Measurements from ENCODE around the gene TEPSIN. TPM values are rescaled to one million over a fixed set of nuclear protein-coding genes. Genes with fewer than 3 reads are reported as not detected.

TEPSIN gene
- total RNA-seq, 4 donors from 2014 or later: 15.5 to 32.9 (median 24.3) TPM

DNA sequence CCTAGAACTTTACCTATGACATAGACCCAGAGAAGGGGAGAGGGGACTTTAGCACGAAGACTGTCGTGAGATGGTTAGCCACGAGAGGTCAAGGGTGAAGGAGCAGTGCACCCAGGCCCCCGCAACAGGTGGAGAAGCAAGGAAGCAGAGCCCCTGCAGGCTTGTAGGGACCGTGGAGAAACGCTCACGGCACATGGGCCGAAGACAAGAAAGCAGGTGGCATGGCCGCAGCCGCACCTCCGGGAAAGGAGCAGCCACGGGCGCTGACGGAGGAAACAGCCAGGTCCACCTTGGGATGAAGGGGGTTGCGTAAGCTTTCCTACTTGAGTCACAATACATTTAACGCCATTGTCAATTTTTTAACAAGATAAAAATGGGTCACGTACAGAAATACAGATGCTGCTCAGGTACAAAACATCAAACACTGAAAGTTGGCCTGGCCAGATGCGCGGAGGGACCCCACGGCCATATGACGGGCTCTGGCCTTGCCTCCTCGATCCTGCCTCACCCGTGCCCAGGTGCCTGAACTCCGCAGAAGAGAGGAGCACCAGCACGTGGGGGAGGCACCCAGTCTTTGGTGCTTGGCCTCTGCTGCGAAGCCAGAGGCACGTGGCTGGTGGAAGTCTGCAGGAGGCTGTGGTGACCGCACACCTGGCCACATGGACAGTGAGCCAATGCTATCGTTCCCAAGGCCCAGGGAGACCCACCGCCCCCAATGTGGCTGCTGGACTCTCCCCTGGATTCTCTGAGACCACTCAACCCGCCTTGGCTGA, 35.0 kb upstream of the TEPSIN start:
- no peaks in the 10 kb centered on the region for H3K4me1 ChIP-seq
- H3K4me3 ChIP-seq: no peak overlapping the region
- H3K36me3 ChIP-seq: peaks cover 0 to 58% of the 10 kb centered on the region in 2 donors
- no peak overlapping the region for H3K27ac ChIP-seq
- in situ Hi-C loops (cut with MboI; ENCODE audit: low sequenced_read_pairs in 4 of 4): loop anchor here in 2 of 4 donors (25.0 kb wide), 2 partner anchors 213 to 338 kb away; no protein-coding TSS in a partner anchor
- H3K27me3 ChIP-seq: no peaks in the 10 kb centered on the region
- TF ChIP-seq POLR2A (IDR thresholded peaks at IDR 0.05): no peak
- TF ChIP-seq, protein P1, sequence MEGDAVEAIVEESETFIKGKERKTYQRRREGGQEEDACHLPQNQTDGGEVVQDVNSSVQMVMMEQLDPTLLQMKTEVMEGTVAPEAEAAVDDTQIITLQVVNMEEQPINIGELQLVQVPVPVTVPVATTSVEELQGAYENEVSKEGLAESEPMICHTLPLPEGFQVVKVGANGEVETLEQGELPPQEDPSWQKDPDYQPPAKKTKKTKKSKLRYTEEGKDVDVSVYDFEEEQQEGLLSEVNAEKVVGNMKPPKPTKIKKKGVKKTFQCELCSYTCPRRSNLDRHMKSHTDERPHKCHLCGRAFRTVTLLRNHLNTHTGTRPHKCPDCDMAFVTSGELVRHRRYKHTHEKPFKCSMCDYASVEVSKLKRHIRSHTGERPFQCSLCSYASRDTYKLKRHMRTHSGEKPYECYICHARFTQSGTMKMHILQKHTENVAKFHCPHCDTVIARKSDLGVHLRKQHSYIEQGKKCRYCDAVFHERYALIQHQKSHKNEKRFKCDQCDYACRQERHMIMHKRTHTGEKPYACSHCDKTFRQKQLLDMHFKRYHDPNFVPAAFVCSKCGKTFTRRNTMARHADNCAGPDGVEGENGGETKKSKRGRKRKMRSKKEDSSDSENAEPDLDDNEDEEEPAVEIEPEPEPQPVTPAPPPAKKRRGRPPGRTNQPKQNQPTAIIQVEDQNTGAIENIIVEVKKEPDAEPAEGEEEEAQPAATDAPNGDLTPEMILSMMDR (IDR thresholded peaks at IDR 0.05 in 4 of 5, conservative IDR thresholded peaks at IDR 0.05 in 1 of 5): no peak
- ATAC-seq (no peak), DNase-seq (no peak)
- no peaks in the 10 kb centered on the region for H3K9me3 ChIP-seq
- intact Hi-C loops (cut with DNase I; ENCODE audit: low total_unique reads): no loop called here

DNA sequence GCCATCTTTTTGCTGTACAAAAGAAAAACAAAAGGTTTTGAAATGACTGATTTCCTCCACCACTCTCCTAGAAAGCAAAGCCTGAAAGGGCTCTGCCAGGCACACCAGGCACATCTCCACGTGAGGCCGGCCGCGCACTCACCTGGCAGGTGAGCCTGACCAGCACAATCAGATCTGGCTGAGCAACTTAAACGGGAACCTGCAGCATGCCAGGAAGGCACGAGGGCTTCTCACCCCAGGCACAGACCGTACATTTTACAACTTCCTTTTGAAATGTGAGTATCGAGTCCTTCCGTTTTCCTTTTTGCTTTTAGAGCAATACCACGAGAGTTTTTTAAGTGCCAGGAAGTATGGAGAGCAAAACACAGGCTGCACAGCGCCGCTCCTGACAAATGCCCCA, 33.8 kb upstream of the TEPSIN start:
- no peaks in the 10 kb centered on the region for H3K4me1 ChIP-seq
- no peak overlapping the region for H3K27ac ChIP-seq
- DNase-seq (no peak), ATAC-seq (no peak)
- in situ Hi-C loops (cut with MboI; ENCODE audit: low sequenced_read_pairs in 4 of 4) (loop anchor here in 2 of 4 donors (25.0 kb wide), 2 partner anchors 215 to 340 kb away; no protein-coding TSS in a partner anchor), intact Hi-C loops (cut with DNase I; ENCODE audit: low total_unique reads) (no loop called here)
- H3K27me3 ChIP-seq: no peaks in the 10 kb centered on the region
- TF ChIP-seq, protein P1 (IDR thresholded peaks at IDR 0.05 in 4 of 5, conservative IDR thresholded peaks at IDR 0.05 in 1 of 5): no peak
- TF ChIP-seq POLR2A (IDR thresholded peaks at IDR 0.05): no peak
- no peaks in the 10 kb centered on the region for H3K9me3 ChIP-seq
- peaks cover 0 to 60% of the 10 kb centered on the region in 2 donors for H3K36me3 ChIP-seq
- no peak overlapping the region for H3K4me3 ChIP-seq

DNA sequence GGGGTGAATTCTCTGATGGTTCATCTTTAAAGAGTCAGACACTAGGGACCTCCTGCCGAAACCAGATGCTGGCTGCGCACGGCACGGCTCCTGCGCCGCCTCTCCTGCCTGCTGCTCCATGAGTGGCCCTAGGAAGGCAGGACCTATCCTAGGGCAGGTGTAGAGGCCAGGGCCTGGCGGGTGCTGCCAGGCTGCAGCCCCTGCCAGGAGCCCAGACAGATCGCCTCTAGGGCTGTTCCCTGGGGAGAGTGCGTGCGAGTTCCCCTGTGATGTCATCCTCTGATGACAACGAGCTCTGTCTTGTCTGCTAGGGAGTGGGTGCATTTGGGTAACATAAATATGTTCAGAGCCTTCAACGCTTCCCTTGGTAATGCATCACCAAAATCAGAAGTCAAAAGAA, 32.4 kb upstream of the TEPSIN start:
- no peaks in the 10 kb centered on the region for H3K4me1 ChIP-seq
- ATAC-seq (no peak), DNase-seq (no peak)
- no peak for TF ChIP-seq POLR2A (IDR thresholded peaks at IDR 0.05)
- TF ChIP-seq, protein P1 (IDR thresholded peaks at IDR 0.05 in 4 of 5, conservative IDR thresholded peaks at IDR 0.05 in 1 of 5): no peak
- no peaks in the 10 kb centered on the region for H3K9me3 ChIP-seq
- H3K27me3 ChIP-seq: no peaks in the 10 kb centered on the region
- in situ Hi-C loops (cut with MboI; ENCODE audit: low sequenced_read_pairs in 4 of 4) (loop anchor here in 2 of 4 donors (25.0 kb wide), 2 partner anchors 216 to 341 kb away; no protein-coding TSS in a partner anchor), intact Hi-C loops (cut with DNase I; ENCODE audit: low total_unique reads) (no loop called here)
- H3K36me3 ChIP-seq: peaks cover 0 to 53% of the 10 kb centered on the region in 2 donors
- H3K4me3 ChIP-seq: no peak overlapping the region
- no peak overlapping the region for H3K27ac ChIP-seq

GRCh38 chr17:81270279-81270678, 31.4 kb upstream of the TEPSIN start:
- H3K4me1 ChIP-seq: no peaks in the 10 kb centered on the region
- H3K36me3 ChIP-seq: peaks cover 0 to 55% of the 10 kb centered on the region in 2 donors
- DNase-seq (no peak), ATAC-seq (peak in 1 of 2 donors; percentile 27)
- H3K9me3 ChIP-seq: no peaks in the 10 kb centered on the region
- TF ChIP-seq POLR2A (IDR thresholded peaks at IDR 0.05): no peak
- TF ChIP-seq, protein P1 (IDR thresholded peaks at IDR 0.05 in 4 of 5, conservative IDR thresholded peaks at IDR 0.05 in 1 of 5): no peak
- no peak overlapping the region for H3K27ac ChIP-seq
- in situ Hi-C loops (cut with MboI; ENCODE audit: low sequenced_read_pairs in 4 of 4): loop anchor here in 2 of 4 donors (25.0 kb wide), 2 partner anchors 217 to 342 kb away; no protein-coding TSS in a partner anchor
- H3K27me3 ChIP-seq: no peaks in the 10 kb centered on the region
- intact Hi-C loops (cut with DNase I; ENCODE audit: low total_unique reads): no loop called here
- no peak overlapping the region for H3K4me3 ChIP-seq
